GM12872 (cell line): ENCODE data around the gene DDX19B.

Source experiments
- TF ChIP-seq, protein P1 (sequence below): IDR thresholded peaks from 3 replicates; pipeline ENCODE4 v1.5.1; 2011; ENCODE audit warnings: low read depth, mild to moderate bottlenecking, low read length, moderate library complexity; ENCODE audit not compliant: insufficient read depth

Gene DDX19B

DNA sequence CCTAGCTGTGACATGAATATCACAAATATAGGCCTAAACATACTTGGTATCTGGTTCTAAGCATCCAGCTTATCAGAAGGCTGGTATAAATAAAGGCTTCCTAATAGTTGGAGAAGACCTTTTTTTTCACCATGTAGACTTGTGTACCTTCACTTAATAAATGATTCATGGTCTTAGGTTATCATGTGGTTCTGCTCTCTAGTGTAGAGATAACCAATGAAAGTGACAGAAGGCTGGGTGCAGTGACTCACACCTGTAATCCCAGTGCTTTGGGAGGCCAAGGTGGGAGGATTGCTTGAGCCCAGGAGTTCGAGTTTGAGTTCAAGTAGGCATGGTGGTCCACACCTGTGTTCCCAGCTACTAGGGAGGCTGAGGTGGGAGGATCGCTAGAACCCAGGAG lies 50.8 kb downstream of the DDX19B start:
- TF ChIP-seq, protein P1, sequence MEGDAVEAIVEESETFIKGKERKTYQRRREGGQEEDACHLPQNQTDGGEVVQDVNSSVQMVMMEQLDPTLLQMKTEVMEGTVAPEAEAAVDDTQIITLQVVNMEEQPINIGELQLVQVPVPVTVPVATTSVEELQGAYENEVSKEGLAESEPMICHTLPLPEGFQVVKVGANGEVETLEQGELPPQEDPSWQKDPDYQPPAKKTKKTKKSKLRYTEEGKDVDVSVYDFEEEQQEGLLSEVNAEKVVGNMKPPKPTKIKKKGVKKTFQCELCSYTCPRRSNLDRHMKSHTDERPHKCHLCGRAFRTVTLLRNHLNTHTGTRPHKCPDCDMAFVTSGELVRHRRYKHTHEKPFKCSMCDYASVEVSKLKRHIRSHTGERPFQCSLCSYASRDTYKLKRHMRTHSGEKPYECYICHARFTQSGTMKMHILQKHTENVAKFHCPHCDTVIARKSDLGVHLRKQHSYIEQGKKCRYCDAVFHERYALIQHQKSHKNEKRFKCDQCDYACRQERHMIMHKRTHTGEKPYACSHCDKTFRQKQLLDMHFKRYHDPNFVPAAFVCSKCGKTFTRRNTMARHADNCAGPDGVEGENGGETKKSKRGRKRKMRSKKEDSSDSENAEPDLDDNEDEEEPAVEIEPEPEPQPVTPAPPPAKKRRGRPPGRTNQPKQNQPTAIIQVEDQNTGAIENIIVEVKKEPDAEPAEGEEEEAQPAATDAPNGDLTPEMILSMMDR: no peak

DNA sequence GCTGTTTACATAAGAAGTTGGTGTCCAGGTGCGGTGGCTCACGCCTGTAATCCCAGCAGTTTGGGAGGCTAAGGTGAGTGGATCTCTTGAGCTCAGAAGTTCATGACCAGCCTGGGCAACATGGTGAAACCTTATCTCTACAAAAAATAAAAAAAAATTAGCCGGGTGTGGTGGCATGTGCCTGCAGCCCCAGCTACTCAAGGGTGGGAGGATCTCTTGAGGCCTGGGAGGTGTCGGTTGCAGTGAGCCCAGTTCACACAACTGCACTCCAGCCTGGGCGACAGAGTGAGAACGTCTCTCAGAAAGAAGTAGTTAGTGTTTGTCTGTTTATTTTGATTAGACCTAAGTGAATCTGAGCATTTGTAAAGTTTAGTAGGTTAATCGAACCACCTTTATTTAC lies 60.6 kb downstream of the DDX19B start:
- TF ChIP-seq, protein P1: no peak

DNA sequence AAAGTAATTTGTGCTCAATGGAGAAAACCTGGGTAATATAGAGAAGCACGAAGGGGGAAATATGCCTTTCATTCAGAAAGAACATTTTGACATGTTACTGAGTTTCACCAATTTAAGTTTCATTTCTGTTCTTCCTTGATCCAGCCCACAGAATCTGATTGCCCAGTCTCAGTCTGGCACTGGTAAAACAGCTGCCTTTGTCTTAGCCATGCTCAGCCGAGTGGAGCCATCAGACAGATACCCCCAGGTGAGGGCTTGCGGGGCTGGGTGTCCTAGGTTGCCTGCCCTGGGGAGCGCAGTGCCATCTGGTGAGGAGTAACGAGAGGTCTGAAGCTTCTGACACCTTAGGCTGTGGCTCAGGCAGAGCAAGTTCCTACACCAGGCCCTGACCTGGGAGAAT lies 65.4 kb downstream of the DDX19B start:
- TF ChIP-seq, protein P1: no peak

DNA sequence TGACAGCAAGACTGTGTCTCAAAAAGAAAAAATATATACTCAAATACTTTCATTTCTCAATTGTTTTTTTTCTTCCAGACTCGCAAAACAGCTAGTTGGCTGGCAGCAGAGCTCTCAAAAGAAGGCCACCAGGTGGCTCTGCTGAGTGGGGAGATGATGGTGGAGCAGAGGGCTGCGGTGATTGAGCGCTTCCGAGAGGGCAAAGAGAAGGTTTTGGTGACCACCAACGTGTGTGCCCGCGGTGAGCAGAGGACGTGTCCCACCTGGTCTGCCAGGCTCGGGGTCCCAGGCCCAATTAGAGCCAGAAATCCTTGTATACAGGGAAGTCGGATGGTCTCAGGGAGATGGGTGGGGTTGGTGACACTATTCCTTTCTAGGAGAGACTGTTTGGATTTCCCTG lies 71.2 kb downstream of the DDX19B start:
- TF ChIP-seq, protein P1: peak; percentile 48

DNA sequence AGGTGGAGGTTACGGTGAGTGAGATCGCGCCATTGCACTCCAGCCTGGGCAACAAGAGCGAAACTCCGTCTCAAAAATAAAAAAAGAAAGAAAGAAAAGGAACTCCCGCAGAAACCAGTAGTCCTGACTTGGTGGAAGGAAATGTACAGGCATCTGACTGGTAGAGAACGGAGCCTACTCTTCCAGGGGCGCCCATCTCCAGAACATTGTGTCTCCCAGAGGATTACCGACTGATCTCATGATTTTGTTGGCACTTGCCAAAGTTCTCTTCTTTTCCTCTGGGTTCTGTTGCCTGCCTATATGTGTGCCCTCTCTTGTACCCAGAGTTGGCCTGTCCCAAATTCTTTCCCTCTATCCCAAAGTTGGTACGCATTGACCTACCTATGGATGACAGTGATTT lies 71.9 kb downstream of the DDX19B start:
- TF ChIP-seq, protein P1: no peak

DNA sequence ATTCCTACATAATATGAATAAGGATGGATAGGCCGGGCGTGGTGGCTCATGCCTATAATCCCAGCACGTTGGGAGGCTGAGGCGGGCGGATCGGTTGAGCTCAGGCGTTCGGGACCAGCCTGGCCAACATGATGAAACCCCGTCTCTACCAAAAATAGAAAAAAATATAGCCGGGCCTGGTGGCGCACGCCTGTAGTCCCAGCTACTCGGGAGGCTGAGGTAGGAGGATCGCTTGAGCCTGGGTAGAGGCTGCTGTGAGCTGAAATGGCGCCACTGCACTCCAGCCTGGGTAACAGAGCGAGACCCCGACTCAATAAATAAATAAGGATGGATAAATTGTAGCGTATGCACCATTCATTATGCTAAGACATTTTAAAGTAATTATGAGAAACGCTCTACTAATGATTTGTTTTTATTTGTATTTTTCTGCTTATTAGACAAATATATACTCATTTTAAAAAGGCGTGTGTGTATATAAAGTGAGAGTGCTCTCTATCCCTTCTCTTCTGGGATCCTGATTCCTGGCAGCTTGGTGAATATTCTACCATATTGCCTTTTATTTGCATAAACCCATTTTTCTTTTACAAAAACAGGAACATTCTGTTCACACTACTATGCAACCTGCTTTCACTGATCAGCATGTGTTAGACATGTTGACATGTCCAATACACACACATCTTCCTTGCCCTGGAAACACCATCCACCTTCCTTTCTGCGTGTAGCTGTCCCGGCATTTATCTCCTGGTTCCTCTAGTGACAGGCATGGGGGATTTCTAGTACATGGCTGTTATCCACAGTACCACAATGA lies 74.1 kb downstream of the DDX19B start:
- TF ChIP-seq, protein P1: no peak

DNA sequence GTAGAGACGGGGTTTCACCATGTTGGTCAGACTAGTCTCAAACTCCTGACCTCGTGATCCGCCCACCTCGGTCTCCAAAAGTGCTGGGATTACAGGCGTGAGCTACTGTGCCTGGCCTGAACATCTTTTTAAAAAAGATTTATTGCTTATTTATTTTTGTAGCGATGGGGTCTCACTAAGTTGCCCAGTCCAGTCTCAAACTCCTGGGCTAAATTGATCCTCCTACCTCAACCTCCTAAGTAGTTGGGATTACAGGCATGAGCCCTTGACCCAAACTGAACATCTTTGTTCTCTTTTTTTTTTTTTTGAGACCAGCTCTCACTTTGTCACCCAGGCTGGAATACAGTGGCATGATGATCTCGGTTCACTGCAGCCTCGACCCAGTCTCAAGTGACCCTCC lies 75.2 kb downstream of the DDX19B start:
- TF ChIP-seq, protein P1: no peak
